ENCODE data around the gene COIL.

Gene COIL

DNA sequence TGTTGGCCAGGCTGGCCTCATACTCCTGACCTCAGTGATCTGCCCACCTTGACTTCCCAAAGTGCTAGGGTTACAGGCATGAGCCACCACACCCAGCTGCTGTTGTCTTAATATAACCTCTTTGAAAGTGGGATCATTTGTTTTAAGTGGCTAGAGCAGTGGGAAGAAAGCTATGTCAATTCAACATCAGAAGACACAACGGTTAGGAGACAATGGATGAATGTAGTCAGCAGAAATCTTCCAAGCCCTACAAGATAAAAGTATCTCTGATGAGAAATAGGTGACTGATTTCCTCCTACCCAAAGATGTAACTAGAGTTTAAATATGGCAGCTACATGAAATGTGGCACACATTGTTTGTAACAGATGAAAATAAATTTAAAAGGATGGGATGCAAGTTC, 27.0 kb downstream of the COIL start:
- no peak for DNase-seq
- no CpG with 5 or more reads among the region's 1 CpG for WGBS (ENCODE audit: extremely low coverage, insufficient coverage, low lambda C conversion rate)
- Histone ChIP-seq H3K4ac (ENCODE audit: low read depth, low read length) (no peak overlapping the region), H3K79me2 (ENCODE audit: control insufficient read depth, insufficient read depth, low read length) (no peaks in the 10 kb centered on the region), H3K4me3 (ENCODE audit: low read length) (no peak overlapping the region), H2BK15ac (replicated peaks; ENCODE audit: low read depth) (no peak overlapping the region), H3K18ac (ENCODE audit: low read length) (no peak overlapping the region), H3K27me3 (ENCODE audit: insufficient read depth, low read length, poor library complexity) (no peaks in the 10 kb centered on the region), H3K4me2 (ENCODE audit: low read length) (no peak overlapping the region), H4K8ac (ENCODE audit: low read depth, low read length) (no peak overlapping the region), H3K79me1 (ENCODE audit: low read length) (no peaks in the 10 kb centered on the region), H3K56ac (ENCODE audit: low read length) (no peak overlapping the region), H3K27ac (ENCODE audit: low read depth, low read length) (no peak overlapping the region), H3K4me1 (ENCODE audit: control insufficient read depth, low read depth, low read length) (no peaks in the 10 kb centered on the region), H3K36me3 (ENCODE audit: control insufficient read depth, insufficient read depth, low read length) (peaks cover 2% of the 10 kb centered on the region), H2BK120ac (ENCODE audit: low read depth, low read length) (no peak overlapping the region), H2BK5ac (ENCODE audit: low read length) (no peak overlapping the region), H2AK5ac (ENCODE audit: low read length) (no peak overlapping the region), H3K23ac (ENCODE audit: low read length) (no peak overlapping the region), H4K5ac (ENCODE audit: low read length) (no peak overlapping the region), H3K9ac (ENCODE audit: low read length) (no peak overlapping the region)

DNA sequence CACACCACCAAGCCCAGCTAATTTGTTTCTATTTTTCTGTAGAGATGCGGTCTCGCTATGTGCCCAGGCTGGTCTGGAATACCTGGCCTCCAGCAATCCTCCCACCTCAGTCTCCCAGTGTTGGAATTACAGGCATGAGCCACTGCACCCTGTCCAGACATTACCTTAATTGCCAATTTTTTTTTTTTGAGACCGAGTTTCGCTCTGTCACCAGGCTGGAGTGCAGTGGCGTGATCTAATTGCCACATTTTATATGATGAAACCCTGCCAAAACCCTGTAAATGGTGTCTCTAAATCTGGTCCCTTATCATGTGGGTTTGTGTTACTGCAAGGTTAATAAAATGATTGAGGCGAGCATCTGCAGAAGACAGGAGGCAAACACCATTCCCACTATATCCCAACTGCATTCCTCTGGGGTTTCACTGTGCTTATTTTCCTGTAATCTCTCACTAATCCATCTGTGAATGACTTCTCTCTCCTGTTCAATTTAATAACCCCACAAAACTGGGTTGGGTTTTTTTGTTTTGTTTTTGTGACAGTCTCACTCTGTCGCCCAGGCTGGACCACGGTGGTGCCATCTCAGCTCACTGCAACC, 27.6 kb downstream of the COIL start:
- Histone ChIP-seq H4K5ac (ENCODE audit: low read length) (no peak overlapping the region), H3K4me3 (ENCODE audit: low read length) (no peak overlapping the region), H3K18ac (ENCODE audit: low read length) (no peak overlapping the region), H3K27me3 (ENCODE audit: insufficient read depth, low read length, poor library complexity) (no peaks in the 10 kb centered on the region), H4K8ac (ENCODE audit: low read depth, low read length) (no peak overlapping the region), H2BK15ac (replicated peaks; ENCODE audit: low read depth) (no peak overlapping the region), H3K4ac (ENCODE audit: low read depth, low read length) (no peak overlapping the region), H3K4me2 (ENCODE audit: low read length) (no peak overlapping the region), H3K36me3 (ENCODE audit: control insufficient read depth, insufficient read depth, low read length) (peaks cover 2% of the 10 kb centered on the region), H3K4me1 (ENCODE audit: control insufficient read depth, low read depth, low read length) (no peaks in the 10 kb centered on the region), H2BK120ac (ENCODE audit: low read depth, low read length) (no peak overlapping the region), H3K9ac (ENCODE audit: low read length) (no peak overlapping the region), H3K79me1 (ENCODE audit: low read length) (no peaks in the 10 kb centered on the region), H3K27ac (ENCODE audit: low read depth, low read length) (no peak overlapping the region), H3K79me2 (ENCODE audit: control insufficient read depth, insufficient read depth, low read length) (no peaks in the 10 kb centered on the region), H2AK5ac (ENCODE audit: low read length) (no peak overlapping the region), H3K23ac (ENCODE audit: low read length) (no peak overlapping the region), H3K56ac (ENCODE audit: low read length) (no peak overlapping the region), H2BK5ac (ENCODE audit: low read length) (no peak overlapping the region)
- no peak for DNase-seq
- WGBS (ENCODE audit: extremely low coverage, insufficient coverage, low lambda C conversion rate), result no CpG with 5 or more reads among the region's 8 CpGs

DNA sequence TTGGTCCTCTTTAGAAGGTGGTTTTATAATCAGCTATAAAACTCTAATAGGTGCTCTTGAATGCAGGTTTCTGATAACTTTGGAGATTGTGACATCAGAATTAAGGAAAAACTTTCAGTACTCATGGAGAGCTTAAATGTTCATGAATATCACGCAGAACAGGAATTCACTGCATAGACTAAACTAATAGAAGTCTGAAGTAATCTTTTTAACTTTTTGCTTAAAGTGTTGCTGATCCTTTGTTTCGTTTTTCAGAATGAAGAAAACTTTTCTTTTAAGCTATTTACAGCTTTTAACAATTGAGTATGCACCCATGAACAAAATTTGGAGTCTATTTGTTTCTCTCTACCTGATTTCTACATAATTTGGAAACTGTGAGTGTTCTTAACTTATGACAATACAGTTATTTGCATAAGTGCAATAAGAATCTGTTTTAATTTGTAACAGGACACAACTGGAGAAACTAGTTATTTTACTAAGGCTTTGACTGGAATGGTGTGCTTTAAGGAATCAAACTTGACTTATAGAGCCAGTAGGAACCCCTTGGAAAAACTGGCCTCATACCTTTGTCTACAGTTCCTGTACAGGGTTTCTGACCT, 30.0 kb downstream of the COIL start:
- Histone ChIP-seq H4K5ac (ENCODE audit: low read length) (no peak overlapping the region), H3K4me1 (ENCODE audit: control insufficient read depth, low read depth, low read length) (no peaks in the 10 kb centered on the region), H3K27me3 (ENCODE audit: insufficient read depth, low read length, poor library complexity) (no peaks in the 10 kb centered on the region), H2BK120ac (ENCODE audit: low read depth, low read length) (no peak overlapping the region), H3K56ac (ENCODE audit: low read length) (no peak overlapping the region), H3K4me2 (ENCODE audit: low read length) (no peak overlapping the region), H3K4ac (ENCODE audit: low read depth, low read length) (no peak overlapping the region), H3K79me1 (ENCODE audit: low read length) (no peaks in the 10 kb centered on the region), H2BK15ac (replicated peaks; ENCODE audit: low read depth) (no peak overlapping the region), H3K9ac (ENCODE audit: low read length) (no peak overlapping the region), H3K27ac (ENCODE audit: low read depth, low read length) (no peak overlapping the region), H2AK5ac (ENCODE audit: low read length) (no peak overlapping the region), H3K23ac (ENCODE audit: low read length) (no peak overlapping the region), H3K36me3 (ENCODE audit: control insufficient read depth, insufficient read depth, low read length) (no peaks in the 10 kb centered on the region), H3K4me3 (ENCODE audit: low read length) (no peak overlapping the region), H3K79me2 (ENCODE audit: control insufficient read depth, insufficient read depth, low read length) (no peaks in the 10 kb centered on the region), H3K18ac (ENCODE audit: low read length) (no peak overlapping the region), H2BK5ac (ENCODE audit: low read length) (no peak overlapping the region), H4K8ac (ENCODE audit: low read depth, low read length) (no peak overlapping the region)
- WGBS (ENCODE audit: extremely low coverage, insufficient coverage, low lambda C conversion rate), result no CpG with 5 or more reads among the region's 2 CpGs
- peak; percentile 8 for DNase-seq

- Histone ChIP-seq H2BK120ac (ENCODE audit: low read depth, low read length) (no peak overlapping the region), H3K79me1 (ENCODE audit: low read length) (no peaks in the 10 kb centered on the region), H3K27me3 (ENCODE audit: insufficient read depth, low read length, poor library complexity) (no peaks in the 10 kb centered on the region), H3K4me3 (ENCODE audit: low read length) (no peak overlapping the region), H3K23ac (ENCODE audit: low read length) (no peak overlapping the region), H3K18ac (ENCODE audit: low read length) (no peak overlapping the region), H3K56ac (ENCODE audit: low read length) (no peak overlapping the region), H2AK5ac (ENCODE audit: low read length) (no peak overlapping the region), H2BK5ac (ENCODE audit: low read length) (no peak overlapping the region), H3K4ac (ENCODE audit: low read depth, low read length) (no peak overlapping the region), H2BK15ac (replicated peaks; ENCODE audit: low read depth) (no peak overlapping the region), H3K36me3 (ENCODE audit: control insufficient read depth, insufficient read depth, low read length) (no peaks in the 10 kb centered on the region), H3K9ac (ENCODE audit: low read length) (no peak overlapping the region), H3K4me2 (ENCODE audit: low read length) (no peak overlapping the region), H4K8ac (ENCODE audit: low read depth, low read length) (no peak overlapping the region), H4K5ac (ENCODE audit: low read length) (no peak overlapping the region), H3K79me2 (ENCODE audit: control insufficient read depth, insufficient read depth, low read length) (no peaks in the 10 kb centered on the region), H3K4me1 (ENCODE audit: control insufficient read depth, low read depth, low read length) (no peaks in the 10 kb centered on the region), H3K27ac (ENCODE audit: low read depth, low read length) (no peak overlapping the region)
- DNase-seq, result peak; percentile 68
These were observed 31.4 kb downstream of the COIL start for GRCh38 chr17:56929362-56929969.

DNA sequence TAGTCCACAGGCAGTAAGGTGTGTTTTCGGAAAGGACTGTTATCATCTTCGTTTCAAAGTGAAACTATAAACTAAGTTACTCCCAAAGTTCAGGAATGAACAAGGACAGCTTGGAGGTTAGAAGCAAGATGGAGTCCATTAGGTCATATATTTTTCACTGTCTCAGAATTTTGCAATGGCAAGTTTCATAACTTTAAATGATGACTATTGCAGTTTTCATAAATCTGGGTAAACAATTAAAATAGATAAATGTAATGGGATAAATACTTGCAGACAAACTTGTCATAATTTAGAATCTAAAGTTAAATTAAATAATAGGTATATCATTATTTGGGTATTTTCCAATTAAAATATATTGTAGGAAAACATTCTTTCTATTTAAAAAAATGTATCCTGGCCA, 32.3 kb downstream of the COIL start:
- Histone ChIP-seq H3K18ac (ENCODE audit: low read length) (no peak overlapping the region), H3K56ac (ENCODE audit: low read length) (no peak overlapping the region), H4K8ac (ENCODE audit: low read depth, low read length) (no peak overlapping the region), H3K4ac (ENCODE audit: low read depth, low read length) (no peak overlapping the region), H3K79me1 (ENCODE audit: low read length) (no peaks in the 10 kb centered on the region), H4K5ac (ENCODE audit: low read length) (no peak overlapping the region), H2BK15ac (replicated peaks; ENCODE audit: low read depth) (no peak overlapping the region), H3K23ac (ENCODE audit: low read length) (no peak overlapping the region), H2BK120ac (ENCODE audit: low read depth, low read length) (no peak overlapping the region), H2BK5ac (ENCODE audit: low read length) (no peak overlapping the region), H3K9ac (ENCODE audit: low read length) (no peak overlapping the region), H3K27me3 (ENCODE audit: insufficient read depth, low read length, poor library complexity) (no peaks in the 10 kb centered on the region), H3K79me2 (ENCODE audit: control insufficient read depth, insufficient read depth, low read length) (no peaks in the 10 kb centered on the region), H3K4me3 (ENCODE audit: low read length) (no peak overlapping the region), H2AK5ac (ENCODE audit: low read length) (no peak overlapping the region), H3K27ac (ENCODE audit: low read depth, low read length) (no peak overlapping the region), H3K36me3 (ENCODE audit: control insufficient read depth, insufficient read depth, low read length) (no peaks in the 10 kb centered on the region), H3K4me2 (ENCODE audit: low read length) (no peak overlapping the region), H3K4me1 (ENCODE audit: control insufficient read depth, low read depth, low read length) (no peaks in the 10 kb centered on the region)
- no peak for DNase-seq
- no CpG with 5 or more reads among the region's 2 CpGs for WGBS (ENCODE audit: extremely low coverage, insufficient coverage, low lambda C conversion rate)

GRCh38 chr17:56926704-56927103, 34.1 kb downstream of the COIL start:
- DNase-seq, result no peak
- Histone ChIP-seq H3K27ac (ENCODE audit: low read depth, low read length) (no peak overlapping the region), H2BK15ac (replicated peaks; ENCODE audit: low read depth) (no peak overlapping the region), H3K36me3 (ENCODE audit: control insufficient read depth, insufficient read depth, low read length) (no peaks in the 10 kb centered on the region), H2BK5ac (ENCODE audit: low read length) (no peak overlapping the region), H3K23ac (ENCODE audit: low read length) (no peak overlapping the region), H3K79me2 (ENCODE audit: control insufficient read depth, insufficient read depth, low read length) (no peaks in the 10 kb centered on the region), H3K79me1 (ENCODE audit: low read length) (no peaks in the 10 kb centered on the region), H3K4me1 (ENCODE audit: control insufficient read depth, low read depth, low read length) (no peaks in the 10 kb centered on the region), H4K8ac (ENCODE audit: low read depth, low read length) (no peak overlapping the region), H3K18ac (ENCODE audit: low read length) (no peak overlapping the region), H3K27me3 (ENCODE audit: insufficient read depth, low read length, poor library complexity) (no peaks in the 10 kb centered on the region), H2AK5ac (ENCODE audit: low read length) (no peak overlapping the region), H3K56ac (ENCODE audit: low read length) (no peak overlapping the region), H2BK120ac (ENCODE audit: low read depth, low read length) (no peak overlapping the region), H3K4me3 (ENCODE audit: low read length) (no peak overlapping the region), H3K4ac (ENCODE audit: low read depth, low read length) (no peak overlapping the region), H3K9ac (ENCODE audit: low read length) (no peak overlapping the region), H4K5ac (ENCODE audit: low read length) (no peak overlapping the region), H3K4me2 (ENCODE audit: low read length) (no peak overlapping the region)
- no CpG with 5 or more reads among the region's 2 CpGs for WGBS (ENCODE audit: extremely low coverage, insufficient coverage, low lambda C conversion rate)

Measured in mesendoderm (in vitro differentiated cells).